ENCODE results near the gene ASIC1.

ASIC1 gene

GRCh38 chr12:50074936-50075807, 17.8 kb downstream of the ASIC1 start:
- TF ChIP-seq CTCF (conservative IDR thresholded peaks at IDR 0.05; ENCODE audit: low read length), result peak; percentile 87
- H3K4me3 ChIP-seq (ENCODE audit: low read length), result no peak overlapping the region
- DNase-seq (ENCODE audit: low read depth), result peak; percentile 80

- no peak for TF ChIP-seq CTCF (conservative IDR thresholded peaks at IDR 0.05; ENCODE audit: low read length)
- DNase-seq (ENCODE audit: low read depth), result no peak
- no peak overlapping the region for H3K4me3 ChIP-seq (ENCODE audit: low read length)
Measured at GRCh38 chr12:50075808-50076170, 18.4 kb downstream of the ASIC1 start.

GRCh38 chr12:50077099-50077498, 19.7 kb downstream of the ASIC1 start:
- TF ChIP-seq CTCF (conservative IDR thresholded peaks at IDR 0.05; ENCODE audit: low read length), result no peak
- DNase-seq (ENCODE audit: low read depth), result no peak
- no peak overlapping the region for H3K4me3 ChIP-seq (ENCODE audit: low read length)

- TF ChIP-seq CTCF (conservative IDR thresholded peaks at IDR 0.05; ENCODE audit: low read length), result no peak
- no peak for DNase-seq (ENCODE audit: low read depth)
- no peak overlapping the region for H3K4me3 ChIP-seq (ENCODE audit: low read length)
Measured at GRCh38 chr12:50078281-50078680, 20.9 kb downstream of the ASIC1 start.

GRCh38 chr12:50079771-50080170, 22.4 kb downstream of the ASIC1 start:
- DNase-seq (ENCODE audit: low read depth), result no peak
- no peak overlapping the region for H3K4me3 ChIP-seq (ENCODE audit: low read length)
- TF ChIP-seq CTCF (conservative IDR thresholded peaks at IDR 0.05; ENCODE audit: low read length), result no peak

GRCh38 chr12:50081096-50081808, 23.9 kb downstream of the ASIC1 start:
- no peak overlapping the region for H3K4me3 ChIP-seq (ENCODE audit: low read length)
- no peak for TF ChIP-seq CTCF (conservative IDR thresholded peaks at IDR 0.05; ENCODE audit: low read length)
- no peak for DNase-seq (ENCODE audit: low read depth)

- H3K4me3 ChIP-seq (ENCODE audit: low read length), result no peak overlapping the region
- DNase-seq (ENCODE audit: low read depth), result no peak
- TF ChIP-seq CTCF (conservative IDR thresholded peaks at IDR 0.05; ENCODE audit: low read length), result no peak
Measured at GRCh38 chr12:50082644-50083043, 25.2 kb downstream of the ASIC1 start.
